Muscle layer of colon (tissue), 2 donors: ENCODE data around the gene ASPSCR1.

Experiments used
- H3K27ac ChIP-seq: one replicate; pipeline ENCODE4 v1.7.0; 2013; ENCODE audit warnings: low read depth, mild to moderate bottlenecking, low read length, moderate library complexity
- H3K27me3 ChIP-seq, 2 donors: one replicate each; pipeline ENCODE4 v1.7.0; 2013; ENCODE audit warnings: low read length in 2 of 2, mild to moderate bottlenecking in 2 of 2; ENCODE audit not compliant: insufficient read depth in 2 of 2, control insufficient read depth in 1 of 2
- H3K36me3 ChIP-seq: one replicate; pipeline ENCODE4 v1.7.0; 2013; ENCODE audit warnings: mild to moderate bottlenecking, low read length; ENCODE audit not compliant: insufficient read depth
- H3K4me1 ChIP-seq: one replicate; pipeline ENCODE4 v1.7.0; 2013; ENCODE audit warnings: mild to moderate bottlenecking, low read length; ENCODE audit not compliant: insufficient read depth
- H3K4me3 ChIP-seq, 2 donors: one replicate each; pipeline ENCODE4 v1.7.0; 2013; ENCODE audit warnings: low read length in 2 of 2, low read depth in 1 of 2, mild to moderate bottlenecking in 1 of 2, moderate library complexity in 1 of 2
- H3K9ac ChIP-seq: one replicate; pipeline ENCODE4 v1.7.0; 2013; ENCODE audit warnings: low read length
- H3K9me3 ChIP-seq: one replicate; pipeline ENCODE4 v1.7.0; 2013; ENCODE audit warnings: mild to moderate bottlenecking, low read length
- donor health status: abdominal sarcoma.
- donor health status: Adenocarcinoma of cecum.

The ASPSCR1 gene

DNA sequence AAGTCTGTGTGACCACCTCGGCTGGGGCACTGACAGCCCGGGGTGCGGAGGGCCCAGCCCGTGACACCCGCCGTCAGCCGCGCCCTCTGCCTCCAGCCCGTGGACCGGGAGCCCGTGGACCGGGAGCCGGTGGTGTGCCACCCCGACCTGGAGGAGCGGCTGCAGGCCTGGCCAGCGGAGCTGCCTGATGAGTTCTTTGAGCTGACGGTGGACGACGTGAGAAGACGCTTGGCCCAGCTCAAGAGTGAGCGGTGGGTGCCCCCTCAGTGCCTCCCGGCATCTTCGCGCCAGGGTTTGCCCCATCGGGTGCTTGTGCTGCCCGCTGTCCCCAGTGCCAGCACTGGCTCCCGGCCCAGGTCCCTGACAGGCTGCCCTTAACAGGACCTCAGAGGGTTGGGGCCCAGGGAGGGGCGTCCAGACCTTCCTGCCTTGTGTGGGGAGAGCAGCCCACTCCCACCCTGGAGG is 31.5 kb downstream of the ASPSCR1 start:
- Histone ChIP-seq H3K9me3 (no peaks in the 10 kb centered on the region), H3K27me3 (no peaks in the 10 kb centered on the region), H3K4me1 (peaks cover 35% of the 10 kb centered on the region), H3K4me3 (no peak overlapping the region), H3K9ac (no peak overlapping the region), H3K27ac (no peak overlapping the region), H3K36me3 (no peaks in the 10 kb centered on the region)

DNA sequence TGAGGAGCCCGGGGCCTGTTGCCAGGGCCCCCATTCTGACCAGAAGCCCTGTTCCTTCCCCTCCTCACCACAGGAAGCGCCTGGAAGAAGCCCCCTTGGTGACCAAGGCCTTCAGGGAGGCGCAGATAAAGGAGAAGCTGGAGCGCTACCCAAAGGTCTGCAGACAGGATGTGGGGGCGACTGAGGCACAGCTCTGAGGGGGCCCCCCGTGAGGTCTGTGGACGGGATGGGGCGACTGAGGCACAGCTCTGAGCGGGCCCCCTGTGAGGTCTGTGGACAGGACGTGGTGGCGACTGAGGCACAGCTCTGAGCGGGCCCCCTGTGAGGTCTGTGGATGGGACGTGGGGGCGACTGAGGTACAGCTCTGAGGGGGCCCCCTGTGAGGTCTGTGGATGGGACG is 32.0 kb downstream of the ASPSCR1 start:
- H3K27me3 ChIP-seq: no peaks in the 10 kb centered on the region
- no peak overlapping the region for H3K4me3 ChIP-seq
- H3K36me3 ChIP-seq: no peaks in the 10 kb centered on the region
- H3K27ac ChIP-seq: no peak overlapping the region
- H3K9ac ChIP-seq: no peak overlapping the region
- H3K4me1 ChIP-seq: peaks cover 30% of the 10 kb centered on the region
- H3K9me3 ChIP-seq: no peaks in the 10 kb centered on the region

DNA sequence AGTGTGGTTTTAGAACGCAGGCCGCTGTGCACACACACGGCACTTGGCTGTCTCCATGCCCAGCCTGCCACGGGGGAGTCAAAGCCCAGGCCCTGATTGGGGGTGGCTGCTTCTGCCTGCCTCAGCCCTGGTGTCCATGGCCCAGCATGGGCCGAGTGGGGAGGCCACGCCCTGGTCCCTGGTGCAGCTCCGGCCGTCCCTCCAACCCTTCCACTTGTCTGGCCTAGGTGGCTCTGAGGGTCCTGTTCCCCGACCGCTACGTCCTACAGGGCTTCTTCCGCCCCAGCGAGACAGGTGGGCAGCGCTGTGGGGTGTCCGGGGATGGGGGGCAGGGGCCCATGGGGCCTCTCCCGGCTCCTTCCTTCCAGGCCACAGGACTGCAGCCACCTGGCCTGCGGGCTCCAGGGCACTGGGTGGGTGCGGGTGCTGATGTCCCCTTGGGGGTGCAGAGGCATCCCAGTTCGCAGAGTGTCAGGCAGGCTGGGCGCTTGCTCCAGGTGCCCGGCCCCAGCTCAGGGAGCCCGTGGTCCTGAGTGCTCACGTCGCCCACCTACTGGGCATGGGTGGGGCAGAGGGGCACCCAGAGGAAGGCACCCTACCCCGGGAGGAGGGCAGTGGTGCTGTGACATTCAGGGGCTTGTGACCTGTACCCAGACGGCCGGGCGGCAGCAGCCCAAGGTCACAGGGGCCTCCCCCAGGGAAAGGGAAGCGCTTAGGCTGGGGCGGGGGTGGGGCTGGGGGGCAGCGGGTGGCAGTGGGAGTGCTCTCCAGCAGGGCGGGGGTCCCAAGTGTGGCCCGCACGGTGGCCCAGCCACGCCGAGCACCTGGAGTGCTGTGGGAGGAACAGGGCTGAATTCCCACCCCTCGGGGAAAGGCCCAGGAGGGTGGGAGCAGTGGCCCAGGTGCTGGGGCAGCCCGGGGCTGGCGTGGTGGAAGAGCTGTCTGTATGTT is 33.4 kb downstream of the ASPSCR1 start:
- Histone ChIP-seq H3K4me3 (no peak overlapping the region), H3K4me1 (peaks cover 21% of the 10 kb centered on the region), H3K36me3 (no peaks in the 10 kb centered on the region), H3K27me3 (no peaks in the 10 kb centered on the region), H3K9ac (no peak overlapping the region), H3K27ac (no peak overlapping the region), H3K9me3 (no peaks in the 10 kb centered on the region)

DNA sequence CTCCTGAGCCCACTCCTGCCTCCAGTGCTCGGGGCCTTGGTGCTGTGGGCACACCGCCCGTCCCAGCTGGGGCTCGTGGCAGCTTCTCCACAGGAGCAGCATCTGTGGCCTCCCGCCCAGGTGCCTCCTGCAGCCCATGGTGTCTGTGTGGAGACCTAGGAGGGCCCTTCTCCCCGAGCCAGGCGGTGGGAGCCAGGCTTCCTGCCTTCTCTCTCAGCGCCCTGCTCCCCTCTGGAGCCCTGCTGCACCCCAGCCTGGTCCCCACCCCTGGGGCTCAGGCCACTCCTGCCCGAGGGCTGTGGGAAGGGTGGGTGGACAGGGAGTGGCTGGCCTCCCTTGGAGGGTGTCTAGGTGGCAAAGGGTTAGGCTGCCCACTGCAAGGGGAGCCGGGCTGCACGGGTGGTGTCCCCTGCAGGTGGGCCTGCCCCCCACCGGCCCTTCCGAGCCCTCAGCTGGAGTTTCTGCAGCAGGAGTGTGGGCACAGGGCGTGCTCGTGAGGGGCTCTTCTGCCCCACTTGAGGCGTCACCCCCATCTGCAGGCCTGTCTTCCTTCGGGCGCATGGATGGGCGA is 34.3 kb downstream of the ASPSCR1 start:
- Histone ChIP-seq H3K36me3 (no peaks in the 10 kb centered on the region), H3K9me3 (no peaks in the 10 kb centered on the region), H3K27ac (peak overlapping the region; percentile 16), H3K4me1 (peaks cover 13% of the 10 kb centered on the region), H3K27me3 (no peaks in the 10 kb centered on the region), H3K4me3 (no peak overlapping the region), H3K9ac (no peak overlapping the region)

DNA sequence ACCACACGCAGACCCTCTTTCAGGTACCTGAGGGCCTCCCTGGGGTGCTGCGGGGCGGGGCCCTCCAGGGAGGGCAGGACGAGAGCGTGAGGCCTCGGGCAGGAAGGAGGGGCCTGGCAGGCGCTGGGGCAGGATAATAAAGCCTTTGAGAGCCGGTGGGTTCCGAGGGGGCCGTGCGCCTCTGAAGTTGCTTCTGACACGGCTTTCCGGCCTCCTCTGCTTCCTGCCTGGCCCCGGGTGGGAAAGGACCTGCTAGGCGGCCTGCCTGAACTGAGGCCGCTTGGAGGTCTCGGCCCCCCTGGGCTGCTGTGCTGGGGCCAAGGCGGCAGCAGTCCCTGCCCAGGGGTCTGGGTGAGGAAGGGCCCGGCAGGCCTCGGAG is 34.8 kb downstream of the ASPSCR1 start:
- Histone ChIP-seq H3K4me1 (peaks cover 8% of the 10 kb centered on the region), H3K9ac (no peak overlapping the region), H3K27me3 (no peaks in the 10 kb centered on the region), H3K4me3 (no peak overlapping the region), H3K9me3 (no peaks in the 10 kb centered on the region), H3K36me3 (no peaks in the 10 kb centered on the region), H3K27ac (peak overlapping the region; percentile 16)

DNA sequence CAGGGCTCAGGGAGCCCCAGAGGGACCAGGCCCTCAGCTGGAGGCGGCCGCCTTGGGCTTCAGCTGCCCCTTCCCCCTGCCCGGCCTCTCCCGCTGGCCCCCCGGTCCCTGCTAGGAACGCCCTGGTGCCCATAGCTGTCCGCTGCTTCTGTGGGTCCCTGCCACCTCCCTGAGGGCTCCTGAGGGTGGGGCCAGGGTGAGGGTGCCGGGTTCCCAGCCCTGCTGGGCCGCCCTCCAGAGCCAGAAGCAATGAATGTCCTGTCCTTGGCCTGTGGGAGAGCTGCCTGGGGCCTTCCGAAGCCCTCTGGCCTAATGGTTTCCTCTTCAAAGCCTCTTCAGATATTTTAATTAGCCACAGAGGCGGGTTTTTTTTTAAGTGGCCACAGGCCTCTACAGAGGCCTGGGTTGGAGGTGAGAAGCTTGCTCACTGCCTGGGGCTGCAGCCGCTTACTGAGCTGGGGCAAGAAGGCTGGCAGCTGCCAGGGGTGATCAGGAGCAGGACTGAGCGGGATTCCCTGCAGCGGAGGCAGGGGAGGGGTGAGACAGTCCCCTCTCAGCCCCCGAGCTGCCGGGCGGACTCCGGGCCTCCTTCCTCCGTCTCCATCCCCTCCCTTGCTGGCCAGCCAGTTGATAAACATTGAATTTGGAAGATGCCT is 35.3 kb downstream of the ASPSCR1 start:
- Histone ChIP-seq H3K27ac (peak overlapping the region; percentile 16), H3K27me3 (no peaks in the 10 kb centered on the region), H3K9me3 (no peaks in the 10 kb centered on the region), H3K4me3 (no peak overlapping the region), H3K4me1 (peaks cover 6% of the 10 kb centered on the region), H3K36me3 (no peaks in the 10 kb centered on the region), H3K9ac (no peak overlapping the region)

DNA sequence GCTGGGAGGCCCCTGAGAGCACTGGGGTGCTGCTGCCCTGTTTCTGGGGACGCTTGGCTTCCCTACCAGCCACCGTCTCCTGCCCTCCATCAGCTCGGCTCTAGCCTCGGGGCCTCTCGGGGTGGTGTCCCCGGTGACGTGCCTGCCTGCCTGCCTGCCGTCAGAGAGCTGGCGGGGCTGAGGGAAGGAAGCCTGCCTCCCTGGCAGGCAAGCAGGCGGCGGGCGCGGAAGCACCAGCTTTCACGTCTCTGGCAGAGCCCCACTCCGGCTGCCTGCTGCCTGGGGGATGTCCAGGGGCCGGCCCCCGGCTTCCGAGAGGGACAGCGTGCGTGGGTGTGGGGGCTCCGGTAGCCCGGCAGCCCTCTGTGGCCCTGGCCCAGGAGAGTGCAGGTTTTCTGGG is 35.9 kb downstream of the ASPSCR1 start:
- H3K36me3 ChIP-seq: no peaks in the 10 kb centered on the region
- no peak overlapping the region for H3K4me3 ChIP-seq
- peaks cover 6% of the 10 kb centered on the region for H3K4me1 ChIP-seq
- H3K9me3 ChIP-seq: no peaks in the 10 kb centered on the region
- no peak overlapping the region for H3K9ac ChIP-seq
- H3K27ac ChIP-seq: peak overlapping the region; percentile 75
- no peaks in the 10 kb centered on the region for H3K27me3 ChIP-seq

DNA sequence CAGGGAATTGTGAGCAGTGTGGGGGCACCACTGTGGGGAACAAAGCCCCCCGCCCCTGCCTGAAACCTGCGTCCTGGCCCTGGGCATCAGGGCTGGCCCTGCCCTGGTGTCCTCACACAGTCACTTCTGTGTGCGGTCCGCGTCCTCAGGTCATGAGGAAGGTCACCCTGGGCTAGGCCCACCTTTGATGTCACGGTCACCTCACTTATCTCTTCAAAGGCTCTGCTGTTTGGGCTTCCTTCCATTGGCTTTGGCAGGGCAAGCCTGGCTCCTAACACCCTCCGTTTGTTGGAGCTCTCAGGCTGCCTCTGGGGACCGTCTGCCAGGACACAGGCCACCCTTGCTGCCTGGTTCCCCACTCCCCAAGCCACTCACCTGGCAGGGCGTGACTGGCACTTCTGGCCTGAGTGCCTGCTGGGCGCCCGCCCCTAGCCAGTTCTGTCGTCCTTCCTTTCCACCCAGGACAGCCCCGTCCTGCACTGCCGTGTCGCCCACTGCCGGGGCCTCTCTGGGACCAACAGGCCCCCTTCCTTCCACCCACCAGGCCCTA is 36.4 kb downstream of the ASPSCR1 start:
- peak overlapping the region; percentile 75 for H3K27ac ChIP-seq
- H3K4me3 ChIP-seq: no peak overlapping the region

DNA sequence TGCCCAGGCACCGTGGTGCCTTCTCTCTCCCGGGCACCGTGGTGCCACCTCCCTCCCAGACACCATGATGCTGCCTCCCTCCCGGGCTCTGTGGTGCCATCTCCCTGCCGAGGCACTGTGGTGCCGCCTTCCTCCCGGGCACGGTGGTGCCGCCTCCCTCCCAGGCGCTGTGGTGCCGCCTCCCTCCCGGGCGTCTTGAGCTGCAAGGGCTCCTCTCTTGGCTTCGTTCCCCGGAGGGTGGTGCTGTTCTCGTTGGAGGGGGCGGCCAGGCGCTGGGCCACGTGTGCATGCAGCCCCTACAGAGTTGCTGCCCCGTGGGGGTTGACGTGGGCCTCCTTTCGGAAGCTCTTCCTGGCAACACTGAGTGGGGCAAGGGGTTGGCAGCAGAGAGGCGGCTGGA is 37.0 kb downstream of the ASPSCR1 start:
- no peak overlapping the region for H3K9ac ChIP-seq
- no peaks in the 10 kb centered on the region for H3K9me3 ChIP-seq
- no peak overlapping the region for H3K4me3 ChIP-seq
- no peaks in the 10 kb centered on the region for H3K27me3 ChIP-seq
- no peak overlapping the region for H3K27ac ChIP-seq
- no peaks in the 10 kb centered on the region for H3K36me3 ChIP-seq
- H3K4me1 ChIP-seq: peaks cover 6% of the 10 kb centered on the region

More for the DNA sequence above, 36.4 kb downstream of the ASPSCR1 start:
- H3K36me3 ChIP-seq: no peaks in the 10 kb centered on the region
- H3K4me1 ChIP-seq: peaks cover 6% of the 10 kb centered on the region
- H3K9me3 ChIP-seq: no peaks in the 10 kb centered on the region
- no peaks in the 10 kb centered on the region for H3K27me3 ChIP-seq
- no peak overlapping the region for H3K9ac ChIP-seq

DNA sequence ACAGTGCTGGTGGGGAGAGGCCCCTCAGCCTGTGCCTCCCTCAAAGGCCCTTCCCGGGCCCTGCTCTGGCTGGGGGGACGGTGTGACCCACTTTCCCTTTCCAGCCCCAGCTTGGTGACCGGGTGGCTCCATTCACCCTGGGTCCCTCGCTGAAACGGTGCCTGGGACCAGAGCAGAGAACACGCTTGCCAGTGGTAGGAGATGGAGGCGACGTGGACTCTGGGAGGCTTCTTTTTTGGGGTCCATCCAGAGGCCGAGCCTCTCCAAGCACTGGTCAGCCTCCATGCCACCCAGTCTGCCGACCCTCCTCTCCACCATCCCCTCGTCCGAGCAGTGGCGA is 37.5 kb downstream of the ASPSCR1 start:
- Histone ChIP-seq H3K36me3 (no peaks in the 10 kb centered on the region), H3K4me3 (no peak overlapping the region), H3K9ac (no peak overlapping the region), H3K27ac (no peak overlapping the region), H3K9me3 (no peaks in the 10 kb centered on the region), H3K4me1 (peaks cover 6% of the 10 kb centered on the region), H3K27me3 (no peaks in the 10 kb centered on the region)

DNA sequence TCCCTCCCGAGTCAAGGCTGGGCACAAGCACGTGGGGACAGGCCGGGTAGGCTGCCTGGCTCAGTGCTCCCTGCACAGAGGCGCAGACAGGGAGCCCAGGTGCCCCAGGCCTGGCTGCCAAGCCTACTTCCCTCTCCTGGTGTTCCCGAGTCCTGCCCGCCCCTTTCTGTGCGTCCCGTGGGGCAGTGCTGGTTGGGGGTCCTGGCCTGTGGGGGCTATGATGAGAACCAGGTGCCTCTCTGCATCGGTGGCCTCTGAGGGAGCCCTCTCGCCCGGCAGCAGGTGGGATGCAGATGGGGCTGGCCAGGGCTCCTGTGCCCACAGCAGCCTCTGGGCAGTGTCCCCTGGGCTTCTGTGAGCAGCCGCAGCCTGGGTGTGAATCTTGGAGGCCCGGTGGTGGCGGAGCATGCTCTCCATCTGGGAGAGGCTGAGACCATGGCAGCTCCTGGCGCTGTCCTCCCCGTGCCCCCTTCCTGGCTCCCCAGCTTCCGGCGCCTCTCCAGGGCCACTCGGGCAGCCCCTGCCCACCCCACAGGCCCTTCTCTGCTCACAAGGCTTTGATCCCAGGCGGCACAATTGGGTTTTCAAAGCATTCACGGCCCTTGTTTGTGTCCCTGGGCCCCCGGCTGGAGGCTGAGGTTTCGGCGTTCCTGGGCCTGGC is 38.0 kb downstream of the ASPSCR1 start:
- H3K4me3 ChIP-seq: no peak overlapping the region
- no peaks in the 10 kb centered on the region for H3K9me3 ChIP-seq
- H3K27me3 ChIP-seq: no peaks in the 10 kb centered on the region
- H3K4me1 ChIP-seq: peaks cover 6% of the 10 kb centered on the region
- no peak overlapping the region for H3K27ac ChIP-seq
- no peaks in the 10 kb centered on the region for H3K36me3 ChIP-seq
- H3K9ac ChIP-seq: no peak overlapping the region
